Measurements from ENCODE around the gene SLC2A11.

GRCh38 chr22:23858484-23858815, 775 bp downstream of the SLC2A11 start:
- no peak for TF ChIP-seq CTCF (IDR thresholded peaks at IDR 0.05)
- TF ChIP-seq POLR2A (IDR thresholded peaks at IDR 0.05), result no peak

Measured in adrenal gland (tissue), 5 donors.